Right lobe of liver (tissue), 4 donors: ENCODE data around the gene RPS3A.

Source experiments
- POLR2A ChIP-seq: fragments of 450-650 bp; IDR thresholded peaks from one replicate; pipeline ENCODE4 v1.6.1; 2017; ENCODE audit warnings: antibody characterized with exemption, mild to moderate bottlenecking
- TF ChIP-seq, protein P1 (sequence below), 4 donors: fragments of 200-600 bp in 3 of 4; fragments of 450-650 bp in 1 of 4; IDR thresholded peaks; one replicate each; pipeline versions ENCODE4 v1.5.1 to v1.8.0; 2016 to 2022; ENCODE audit warnings: antibody characterized with exemption in 4 of 4, mild to moderate bottlenecking in 2 of 4
- donor health status: DM: no; HTN: no; CAD: no.
- donor health status: DM: no; HTN: no; CAD: no.
- donor health status: DM: no; HTN: yes; CAD: no.

GRCh38 chr4:151104621-151105020, 5.2 kb downstream of the RPS3A start:
- TF ChIP-seq, protein P1, sequence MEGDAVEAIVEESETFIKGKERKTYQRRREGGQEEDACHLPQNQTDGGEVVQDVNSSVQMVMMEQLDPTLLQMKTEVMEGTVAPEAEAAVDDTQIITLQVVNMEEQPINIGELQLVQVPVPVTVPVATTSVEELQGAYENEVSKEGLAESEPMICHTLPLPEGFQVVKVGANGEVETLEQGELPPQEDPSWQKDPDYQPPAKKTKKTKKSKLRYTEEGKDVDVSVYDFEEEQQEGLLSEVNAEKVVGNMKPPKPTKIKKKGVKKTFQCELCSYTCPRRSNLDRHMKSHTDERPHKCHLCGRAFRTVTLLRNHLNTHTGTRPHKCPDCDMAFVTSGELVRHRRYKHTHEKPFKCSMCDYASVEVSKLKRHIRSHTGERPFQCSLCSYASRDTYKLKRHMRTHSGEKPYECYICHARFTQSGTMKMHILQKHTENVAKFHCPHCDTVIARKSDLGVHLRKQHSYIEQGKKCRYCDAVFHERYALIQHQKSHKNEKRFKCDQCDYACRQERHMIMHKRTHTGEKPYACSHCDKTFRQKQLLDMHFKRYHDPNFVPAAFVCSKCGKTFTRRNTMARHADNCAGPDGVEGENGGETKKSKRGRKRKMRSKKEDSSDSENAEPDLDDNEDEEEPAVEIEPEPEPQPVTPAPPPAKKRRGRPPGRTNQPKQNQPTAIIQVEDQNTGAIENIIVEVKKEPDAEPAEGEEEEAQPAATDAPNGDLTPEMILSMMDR (IDR thresholded peaks at IDR 0.05): no peak
- no peak for TF ChIP-seq POLR2A
